HEK293 (cell line): ENCODE results near the gene KIF13A.

Experiments used
- MYNN ChIP-seq: fragments of 450-650 bp; formaldehyde crosslinking; IDR thresholded peaks from 2 replicates; pipeline ENCODE4 v1.5.1; 2016; ENCODE audit warnings: missing biosample characterization, missing genetic modification characterization, borderline replicate concordance
- ZNF132 ChIP-seq: fragments of 450-650 bp; formaldehyde crosslinking; IDR thresholded peaks from 2 replicates; pipeline ENCODE4 v1.5.1; 2017; ENCODE audit warnings: missing biosample characterization, missing genetic modification characterization, borderline replicate concordance
- ZNF768 ChIP-seq: fragments of 450-650 bp; formaldehyde crosslinking; IDR thresholded peaks from 2 replicates; pipeline ENCODE4 v1.5.1; 2018; ENCODE audit warnings: missing biosample characterization, mild to moderate bottlenecking, missing genetic modification characterization

- TF ChIP-seq MYNN (tag by site-specific recombination) (no peak), ZNF132 (tag by site-specific recombination) (no peak), ZNF768 (tag by site-specific recombination) (no peak)
Observed at GRCh38 chr6:17914651-17915050, 72.8 kb downstream of the KIF13A start.
